ENCODE data around the gene EIF4G1. TPM values are rescaled to one million over a fixed set of nuclear protein-coding genes. Genes with fewer than 3 reads are reported as not detected.

EIF4G1 gene
- polyA plus RNA-seq, 3 donors = 13.9 to 119 (median 24.2) TPM

GRCh38 chr3:184380627-184381260, 66.3 kb downstream of the EIF4G1 start:
- 3% methylated on average over 30 of the region's 42 CpGs for WGBS (ENCODE audit: insufficient coverage)
- H3K4me3 Mint-ChIP-seq = peak overlapping the region; percentile 34 to 86
- Histone ChIP-seq H2AFZ (ENCODE audit: insufficient read depth, low read depth, low read length, poor library complexity, severe bottlenecking) (peak overlapping the region; percentile 62), H3K36me3 (replicated peaks in 1 of 2; ENCODE audit: control insufficient read depth in 1 of 2, insufficient read depth in 2 of 2, low read length in 2 of 2) (no peaks in the 10 kb centered on the region), H3K9ac (ENCODE audit: insufficient read depth, low read length, poor library complexity, severe bottlenecking) (no peak overlapping the region), H3K4me1 (ENCODE audit: control insufficient read depth in 1 of 2, insufficient read depth in 2 of 2, low read length in 2 of 2) (peaks cover 13 to 19% of the 10 kb centered on the region in 2 donors), H4K20me1 (ENCODE audit: insufficient read depth, low read length) (no peaks in the 10 kb centered on the region), H3K27ac (ENCODE audit: low read depth in 1 of 2, low read length in 2 of 2) (no peak overlapping the region), H3K4me3 (replicated peaks in 1 of 3; ENCODE audit: low read depth in 2 of 3, low read length in 3 of 3) (peak overlapping the region in 1 of 3 experiments; percentile 60), H3K79me2 (ENCODE audit: insufficient read depth, low read length) (no peaks in the 10 kb centered on the region), H3K9me3 (replicated peaks in 1 of 2; ENCODE audit: control insufficient read depth in 1 of 2, insufficient read depth in 1 of 2, low read length in 2 of 2) (peaks cover 0 to 10% of the 10 kb centered on the region in 2 donors), H3K4me2 (replicated peaks; ENCODE audit: extremely low read depth, low read length, poor library complexity, severe bottlenecking) (peak overlapping the region; percentile 59), H3K27me3 (ENCODE audit: control insufficient read depth in 2 of 2, insufficient read depth in 2 of 2, low read length in 2 of 2) (peaks cover 30 to 65% of the 10 kb centered on the region in 2 donors)
- peaks cover 19% of the 10 kb centered on the region for H3K4me1 Mint-ChIP-seq
- H3K9me3 Mint-ChIP-seq = peaks cover 0 to 21% (median 6%) of the 10 kb centered on the region in 7 donors
- no peak for DNase-seq
- no peak for TF ChIP-seq CTCF (IDR thresholded peaks at IDR 0.05)
- H3K27me3 Mint-ChIP-seq (ENCODE audit: low read depth in 3 of 3) = peaks cover 74 to 76% (median 75%) of the 10 kb centered on the region in 3 donors
- peaks cover 0 to 8% of the 10 kb centered on the region in 2 donors for H3K36me3 Mint-ChIP-seq
- intact Hi-C loops (cut with micrococcal nuclease) = no loop called here
- no peak overlapping the region for H3K27ac Mint-ChIP-seq

- Histone ChIP-seq H3K4me3 (replicated peaks in 1 of 3; ENCODE audit: low read depth in 2 of 3, low read length in 3 of 3) (peak overlapping the region in 2 of 3 experiments; percentile 3 to 60), H2AFZ (ENCODE audit: insufficient read depth, low read depth, low read length, poor library complexity, severe bottlenecking) (peak overlapping the region; percentile 62), H3K27me3 (ENCODE audit: control insufficient read depth in 2 of 2, insufficient read depth in 2 of 2, low read length in 2 of 2) (peaks cover 30 to 59% of the 10 kb centered on the region in 2 donors), H3K9me3 (replicated peaks in 1 of 2; ENCODE audit: control insufficient read depth in 1 of 2, insufficient read depth in 1 of 2, low read length in 2 of 2) (peaks cover 0 to 10% of the 10 kb centered on the region in 2 donors), H3K36me3 (replicated peaks in 1 of 2; ENCODE audit: control insufficient read depth in 1 of 2, insufficient read depth in 2 of 2, low read length in 2 of 2) (no peaks in the 10 kb centered on the region), H4K20me1 (ENCODE audit: insufficient read depth, low read length) (no peaks in the 10 kb centered on the region), H3K9ac (ENCODE audit: insufficient read depth, low read length, poor library complexity, severe bottlenecking) (peak overlapping the region; percentile 6), H3K4me1 (ENCODE audit: control insufficient read depth in 1 of 2, insufficient read depth in 2 of 2, low read length in 2 of 2) (peaks cover 13 to 19% of the 10 kb centered on the region in 2 donors), H3K27ac (ENCODE audit: low read depth in 1 of 2, low read length in 2 of 2) (no peak overlapping the region), H3K4me2 (replicated peaks; ENCODE audit: extremely low read depth, low read length, poor library complexity, severe bottlenecking) (peak overlapping the region; percentile 59), H3K79me2 (ENCODE audit: insufficient read depth, low read length) (no peaks in the 10 kb centered on the region)
- WGBS (ENCODE audit: insufficient coverage) = 11% methylated on average over 41 of the region's 55 CpGs
- intact Hi-C loops (cut with micrococcal nuclease) = no loop called here
- Mint-ChIP-seq H3K4me3 (peak overlapping the region; percentile 66 to 86), H3K36me3 (peaks cover 0 to 8% of the 10 kb centered on the region in 2 donors), H3K9me3 (peaks cover 0 to 21% (median 6%) of the 10 kb centered on the region in 7 donors), H3K4me1 (peaks cover 19% of the 10 kb centered on the region), H3K27ac (no peak overlapping the region), H3K27me3 (ENCODE audit: low read depth in 3 of 3) (peaks cover 70 to 74% (median 71%) of the 10 kb centered on the region in 3 donors)
- TF ChIP-seq CTCF (IDR thresholded peaks at IDR 0.05) = no peak
- peak; percentile 59 to 66 (median 61) for DNase-seq
These were observed 67.1 kb downstream of the EIF4G1 start for GRCh38 chr3:184381261-184382224.

All from CD14-positive monocyte (primary cell).